ENCODE results near the gene C1GALT1. TPM values are rescaled to one million over a fixed set of nuclear protein-coding genes. Genes with fewer than 3 reads are reported as not detected.
"Not testable (repeated sequence)": the region's sequence is repeated elsewhere in the genome, so short reads cannot be mapped to it uniquely, and the experiment has no call there.

Gene C1GALT1
- total RNA-seq (2012; rRNA removed), result 71.6 and 93.3 TPM in 2 replicates

DNA sequence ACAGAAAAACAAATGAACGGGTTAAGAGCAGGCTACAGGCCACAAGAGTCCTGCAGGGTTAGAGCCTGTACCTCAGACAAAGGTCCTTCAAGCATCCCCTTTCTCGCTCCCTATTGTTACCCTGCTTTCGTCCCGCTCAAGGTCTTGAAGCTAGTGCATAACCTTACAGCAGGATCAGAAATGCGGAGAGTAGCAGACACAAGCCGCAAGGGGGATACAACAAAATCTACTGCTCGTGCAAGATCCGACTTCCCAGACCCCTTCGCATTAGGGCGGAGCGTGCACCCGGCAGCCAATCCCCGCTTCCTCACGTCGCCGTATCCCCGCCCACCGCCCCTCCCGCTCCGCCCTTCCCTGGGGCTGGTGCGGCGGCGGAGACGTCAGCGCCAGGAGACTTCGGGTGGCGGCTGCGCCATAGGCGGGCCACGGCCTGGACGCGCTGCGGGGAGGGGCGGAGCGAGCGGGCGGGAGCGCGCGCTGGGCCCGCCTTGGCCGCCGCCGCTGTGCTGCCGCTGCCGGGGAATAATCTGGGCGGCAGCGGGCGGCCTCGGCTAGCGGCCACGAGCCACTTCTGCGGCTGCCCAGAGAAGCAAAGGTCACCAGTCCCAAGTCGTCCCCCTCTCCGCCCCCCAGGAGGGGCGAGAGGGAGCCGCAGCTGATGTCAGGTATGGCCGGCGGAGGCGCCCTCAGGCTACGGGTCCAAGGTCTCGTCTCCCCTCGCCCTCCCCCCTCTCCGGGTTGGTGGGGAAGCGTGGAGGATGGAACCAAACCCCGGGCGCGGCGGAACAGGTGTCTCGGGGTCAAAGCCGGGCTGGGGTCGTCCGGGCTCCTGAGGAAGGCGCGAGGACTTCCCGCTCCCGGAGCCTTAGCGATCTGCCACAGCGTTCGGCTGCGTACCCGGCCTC is at the start of gene C1GALT1:
TSS of gene C1GALT1 (plus strand) at position 389 of the 905 bp plus-strand sequence. CDS start 51,776 bp downstream, outside the sequence.
- Histone ChIP-seq H3K27me3 (ENCODE audit: control insufficient read depth, insufficient read depth, low read length) (no peaks in the 10 kb centered on the region), H3K4me1 (ENCODE audit: control insufficient read depth, insufficient read depth, low read length) (peaks cover 44% of the 10 kb centered on the region), H3K36me3 (ENCODE audit: insufficient read depth, low read length) (peaks cover 18% of the 10 kb centered on the region), H3K4me2 (ENCODE audit: low read length) (peak within 1 kb of the TSS; percentile 87), H3K9me3 (replicated peaks; ENCODE audit: low read length) (no peaks in the 10 kb centered on the region), H3K9ac (ENCODE audit: low read depth, low read length) (peak within 1 kb of the TSS; percentile 95), H3K4me3 (ENCODE audit: low read length) (peak within 1 kb of the TSS; percentile 93)

DNA sequence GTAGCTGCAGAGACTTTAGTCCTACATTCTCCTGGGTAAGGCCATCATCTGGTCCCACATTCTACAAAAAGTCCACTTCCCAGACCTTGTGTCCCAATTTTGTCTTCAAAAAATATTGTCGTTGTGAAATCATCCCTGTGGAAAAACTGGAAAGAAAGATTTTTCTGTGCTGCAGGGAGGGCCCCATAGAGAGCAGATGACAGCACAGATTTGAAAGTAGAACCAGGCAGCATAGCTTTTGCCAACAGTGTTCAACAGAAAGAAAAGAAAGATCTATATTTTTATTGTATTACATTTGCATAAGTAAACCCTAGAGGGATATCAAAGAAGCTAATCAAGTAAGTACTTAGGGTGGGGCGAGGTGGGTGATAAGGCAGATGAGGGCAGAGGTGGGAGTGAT is 48.3 kb upstream of the C1GALT1 start:
- Histone ChIP-seq H3K9ac (ENCODE audit: low read depth, low read length) (no peak overlapping the region), H3K4me2 (ENCODE audit: low read length) (no peak overlapping the region), H3K4me3 (ENCODE audit: low read length) (no peak overlapping the region), H3K36me3 (ENCODE audit: insufficient read depth, low read length) (no peaks in the 10 kb centered on the region), H3K27me3 (ENCODE audit: control insufficient read depth, insufficient read depth, low read length) (no peaks in the 10 kb centered on the region), H3K4me1 (ENCODE audit: control insufficient read depth, insufficient read depth, low read length) (no peaks in the 10 kb centered on the region), H3K9me3 (replicated peaks; ENCODE audit: low read length) (no peaks in the 10 kb centered on the region)

DNA sequence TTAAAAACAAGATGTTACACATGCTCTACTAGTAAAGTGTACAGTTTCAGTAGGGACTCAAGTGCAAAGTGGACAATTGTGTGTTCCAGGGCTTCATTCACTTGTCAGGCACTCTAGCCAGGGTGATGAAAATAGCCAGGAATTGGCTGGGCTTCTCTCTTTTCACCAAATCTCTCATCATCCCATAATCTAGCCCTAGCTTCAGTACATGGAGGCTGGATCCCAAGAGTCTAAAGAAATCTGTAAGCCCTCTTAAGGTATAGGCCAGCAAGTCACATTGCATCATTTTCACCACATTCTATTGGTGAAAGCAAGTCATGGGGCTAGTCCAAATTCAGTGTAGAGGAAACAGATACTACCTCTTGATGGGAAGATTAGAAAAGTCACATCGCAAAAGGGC is 47.3 kb upstream of the C1GALT1 start:
- no peaks in the 10 kb centered on the region for H3K36me3 ChIP-seq (ENCODE audit: insufficient read depth, low read length)
- H3K4me2 ChIP-seq (ENCODE audit: low read length), result no peak overlapping the region
- no peaks in the 10 kb centered on the region for H3K27me3 ChIP-seq (ENCODE audit: control insufficient read depth, insufficient read depth, low read length)
- H3K4me1 ChIP-seq (ENCODE audit: control insufficient read depth, insufficient read depth, low read length), result no peaks in the 10 kb centered on the region
- H3K4me3 ChIP-seq (ENCODE audit: low read length), result no peak overlapping the region
- no peak overlapping the region for H3K9ac ChIP-seq (ENCODE audit: low read depth, low read length)
- no peaks in the 10 kb centered on the region for H3K9me3 ChIP-seq (replicated peaks; ENCODE audit: low read length)

DNA sequence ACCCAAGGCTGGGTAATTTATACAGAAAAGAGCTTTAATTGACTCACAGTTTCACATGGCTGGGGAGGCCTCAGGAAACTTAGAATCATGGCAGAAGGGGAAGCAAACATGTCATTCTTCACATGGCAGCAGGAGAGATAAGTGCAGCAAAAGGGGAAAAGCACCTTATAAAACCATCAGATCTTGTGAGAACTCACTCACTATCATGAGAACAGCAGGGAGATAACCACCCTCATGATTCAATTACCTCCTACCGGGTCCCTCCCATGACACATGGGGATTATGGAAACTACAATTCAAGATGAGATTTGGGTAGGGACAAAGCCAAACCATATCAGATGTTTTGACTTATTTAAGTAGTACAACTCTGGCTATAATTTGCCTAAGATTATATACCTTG is 46.4 kb upstream of the C1GALT1 start:
- H3K9me3 ChIP-seq (replicated peaks; ENCODE audit: low read length); H3K9ac ChIP-seq (ENCODE audit: low read depth, low read length); H3K27me3 ChIP-seq (ENCODE audit: control insufficient read depth, insufficient read depth, low read length); H3K4me3 ChIP-seq (ENCODE audit: low read length); H3K4me2 ChIP-seq (ENCODE audit: low read length); H3K36me3 ChIP-seq (ENCODE audit: insufficient read depth, low read length); H3K4me1 ChIP-seq (ENCODE audit: control insufficient read depth, insufficient read depth, low read length): not testable (repeated sequence)

DNA sequence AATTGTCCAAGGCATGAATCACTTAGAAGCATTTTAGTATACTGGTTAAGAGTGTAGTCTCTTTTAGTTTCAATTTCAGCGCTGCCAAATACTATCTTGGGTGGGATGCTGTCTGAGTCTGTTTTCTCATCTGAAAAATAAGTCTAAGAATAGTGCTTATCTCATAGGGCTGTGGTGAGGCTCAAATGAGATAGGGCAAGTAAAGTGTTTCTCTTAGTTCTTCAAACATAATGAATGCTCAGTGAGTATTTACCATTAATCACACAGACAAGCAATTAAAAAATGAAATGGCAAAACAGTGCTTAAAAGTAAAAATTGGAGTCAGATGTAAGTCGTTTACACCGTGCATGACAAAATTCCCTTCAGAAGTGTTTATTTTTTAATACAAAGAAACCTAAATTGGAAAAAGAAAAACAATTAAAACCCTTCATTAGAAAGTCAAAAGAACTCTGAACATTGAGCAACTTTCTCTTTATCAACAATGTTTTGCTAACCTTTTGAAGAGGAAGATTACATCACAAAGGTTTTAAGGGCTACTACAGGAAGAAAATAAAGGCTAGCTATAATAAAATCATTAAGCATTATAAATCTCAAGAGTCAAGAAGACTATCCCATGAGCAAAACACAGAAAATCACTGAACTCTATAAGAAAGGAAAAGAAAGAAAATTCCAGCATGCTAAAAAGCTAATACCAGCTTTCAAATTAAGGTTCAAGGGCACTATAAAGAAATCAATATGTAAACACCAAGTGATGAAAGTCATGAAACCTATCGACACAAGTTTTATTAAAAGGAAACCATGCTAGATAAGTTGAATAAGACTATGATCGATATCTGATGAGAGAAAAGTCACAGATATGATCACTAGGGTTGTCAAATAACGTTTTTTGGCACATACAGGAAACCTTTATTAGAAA is 45.6 kb upstream of the C1GALT1 start:
- Histone ChIP-seq H3K4me3 (ENCODE audit: low read length) (no peak overlapping the region), H3K4me2 (ENCODE audit: low read length) (no peak overlapping the region), H3K9ac (ENCODE audit: low read depth, low read length) (no peak overlapping the region), H3K4me1 (ENCODE audit: control insufficient read depth, insufficient read depth, low read length) (no peaks in the 10 kb centered on the region), H3K36me3 (ENCODE audit: insufficient read depth, low read length) (no peaks in the 10 kb centered on the region), H3K27me3 (ENCODE audit: control insufficient read depth, insufficient read depth, low read length) (no peaks in the 10 kb centered on the region), H3K9me3 (replicated peaks; ENCODE audit: low read length) (no peaks in the 10 kb centered on the region)

DNA sequence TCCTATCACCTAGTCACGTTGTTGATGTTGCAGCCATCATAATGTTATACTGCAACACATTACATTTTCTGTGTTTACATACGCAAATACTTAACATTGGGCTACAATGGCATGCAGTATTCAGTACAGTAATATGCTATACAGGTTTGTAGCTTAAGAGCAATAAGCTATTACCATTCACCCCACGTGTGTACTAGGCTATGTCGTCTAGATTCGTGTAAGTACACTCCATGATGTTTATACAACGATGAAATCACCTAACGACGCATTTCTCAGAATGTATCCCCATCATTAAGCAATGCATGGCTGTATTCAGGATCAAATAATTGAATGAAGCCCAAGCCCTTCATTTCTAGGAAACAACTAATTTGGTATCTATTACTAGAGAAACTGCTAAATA is 43.4 kb upstream of the C1GALT1 start:
- H3K36me3 ChIP-seq (ENCODE audit: insufficient read depth, low read length), result no peaks in the 10 kb centered on the region
- H3K4me1 ChIP-seq (ENCODE audit: control insufficient read depth, insufficient read depth, low read length), result no peaks in the 10 kb centered on the region
- H3K4me2 ChIP-seq (ENCODE audit: low read length), result no peak overlapping the region
- H3K9ac ChIP-seq (ENCODE audit: low read depth, low read length), result no peak overlapping the region
- H3K27me3 ChIP-seq (ENCODE audit: control insufficient read depth, insufficient read depth, low read length), result no peaks in the 10 kb centered on the region
- H3K9me3 ChIP-seq (replicated peaks; ENCODE audit: low read length), result no peaks in the 10 kb centered on the region
- no peak overlapping the region for H3K4me3 ChIP-seq (ENCODE audit: low read length)

DNA sequence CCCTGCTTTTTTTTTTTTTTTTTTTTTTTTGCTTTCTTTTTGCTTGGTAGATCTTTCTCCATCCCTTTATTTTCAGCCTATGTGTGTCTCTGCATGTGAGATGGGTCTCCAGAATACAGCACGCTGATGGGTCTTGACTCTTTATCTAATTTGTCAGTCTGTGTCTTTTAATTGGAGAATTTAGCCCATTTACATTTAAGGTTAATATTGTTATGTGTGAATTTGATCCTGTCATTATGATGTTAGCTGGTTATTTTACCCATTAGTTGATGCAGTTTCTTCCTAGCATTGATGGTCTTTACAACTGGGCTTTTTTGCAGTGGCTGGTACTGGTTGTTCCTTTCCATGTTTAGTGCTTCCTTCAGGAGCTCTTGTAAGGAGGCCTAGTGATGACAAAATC is 38.9 kb upstream of the C1GALT1 start:
- not testable (repeated sequence) for H3K4me3 ChIP-seq (ENCODE audit: low read length); H3K36me3 ChIP-seq (ENCODE audit: insufficient read depth, low read length); H3K9ac ChIP-seq (ENCODE audit: low read depth, low read length); H3K27me3 ChIP-seq (ENCODE audit: control insufficient read depth, insufficient read depth, low read length); H3K9me3 ChIP-seq (replicated peaks; ENCODE audit: low read length); H3K4me2 ChIP-seq (ENCODE audit: low read length); H3K4me1 ChIP-seq (ENCODE audit: control insufficient read depth, insufficient read depth, low read length)

DNA sequence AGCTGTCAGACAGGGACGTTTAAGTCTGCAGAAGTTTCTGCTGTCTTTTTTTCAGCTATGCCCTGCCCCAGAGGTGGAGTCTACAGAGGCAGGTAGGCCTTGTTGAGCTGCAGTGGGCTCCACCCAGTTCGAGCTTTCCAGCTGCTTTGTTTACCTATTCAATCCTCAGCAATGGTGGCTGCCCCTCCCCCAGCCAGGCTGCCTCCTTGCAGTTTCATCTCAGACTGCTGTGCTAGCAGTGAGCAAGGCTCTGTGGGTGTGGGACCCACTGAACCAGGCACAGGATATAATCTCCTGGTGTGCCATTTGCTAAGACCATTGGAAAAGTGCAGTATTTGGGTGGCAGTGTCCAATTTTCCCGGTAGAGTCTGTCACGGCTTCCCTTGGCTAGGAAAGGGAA is 37.2 kb upstream of the C1GALT1 start:
- H3K4me2 ChIP-seq (ENCODE audit: low read length); H3K4me3 ChIP-seq (ENCODE audit: low read length); H3K27me3 ChIP-seq (ENCODE audit: control insufficient read depth, insufficient read depth, low read length); H3K36me3 ChIP-seq (ENCODE audit: insufficient read depth, low read length); H3K4me1 ChIP-seq (ENCODE audit: control insufficient read depth, insufficient read depth, low read length); H3K9me3 ChIP-seq (replicated peaks; ENCODE audit: low read length); H3K9ac ChIP-seq (ENCODE audit: low read depth, low read length): not testable (repeated sequence)

DNA sequence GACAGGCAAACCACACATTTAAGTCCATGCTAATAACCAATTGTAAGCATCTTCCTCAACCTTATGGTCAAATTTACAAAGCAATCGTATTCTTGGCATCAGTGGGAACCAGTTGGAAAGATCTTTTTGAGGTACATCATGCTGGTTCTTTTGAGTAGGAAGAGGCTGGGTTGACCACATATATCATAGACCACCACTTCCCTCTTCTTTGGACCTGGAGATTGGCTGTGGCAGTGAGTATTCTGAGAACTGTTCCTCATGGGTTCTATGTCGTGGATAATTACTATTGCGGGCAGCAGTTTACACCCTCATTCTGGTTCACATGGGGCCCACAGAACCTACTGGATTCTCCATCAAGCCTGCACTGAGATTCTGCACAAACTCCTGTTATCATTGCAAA is 35.5 kb upstream of the C1GALT1 start:
- H3K4me3 ChIP-seq (ENCODE audit: low read length), result no peak overlapping the region
- no peak overlapping the region for H3K4me2 ChIP-seq (ENCODE audit: low read length)
- no peaks in the 10 kb centered on the region for H3K4me1 ChIP-seq (ENCODE audit: control insufficient read depth, insufficient read depth, low read length)
- H3K36me3 ChIP-seq (ENCODE audit: insufficient read depth, low read length), result no peaks in the 10 kb centered on the region
- H3K9me3 ChIP-seq (replicated peaks; ENCODE audit: low read length), result no peaks in the 10 kb centered on the region
- no peaks in the 10 kb centered on the region for H3K27me3 ChIP-seq (ENCODE audit: control insufficient read depth, insufficient read depth, low read length)
- no peak overlapping the region for H3K9ac ChIP-seq (ENCODE audit: low read depth, low read length)

DNA sequence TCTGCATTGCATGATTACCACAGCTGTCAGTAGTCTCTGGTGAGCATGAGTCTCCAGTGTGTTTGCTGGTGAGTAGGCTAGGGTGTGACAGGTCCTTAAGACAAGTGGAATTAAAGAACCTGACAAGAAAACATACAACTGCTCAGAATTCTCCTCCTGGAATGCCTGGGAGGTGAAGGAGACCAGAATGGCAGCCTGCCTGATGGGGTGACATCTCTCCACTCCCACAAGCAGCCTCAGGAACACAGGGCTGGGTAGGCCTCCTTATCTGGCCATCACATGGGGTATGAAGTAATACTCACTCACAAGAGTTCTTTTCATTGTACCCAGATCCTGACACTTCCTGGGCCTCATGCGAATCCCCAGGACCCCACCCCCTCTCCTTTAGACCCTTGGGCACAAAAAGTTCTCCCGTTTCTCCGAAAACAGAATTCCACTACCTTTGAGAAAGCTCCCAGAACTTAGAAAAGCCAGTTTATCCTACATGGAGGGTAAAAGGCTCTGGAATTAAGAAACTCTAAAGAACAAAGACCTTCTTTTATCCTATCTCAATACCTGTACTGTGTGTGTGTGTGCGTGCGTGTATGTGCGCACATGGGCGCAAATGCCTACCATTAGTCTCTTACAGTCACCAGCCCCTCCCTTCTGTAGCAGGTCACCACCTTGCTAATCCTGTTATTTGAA is 33.4 kb upstream of the C1GALT1 start:
- H3K9ac ChIP-seq (ENCODE audit: low read depth, low read length), result no peak overlapping the region
- H3K36me3 ChIP-seq (ENCODE audit: insufficient read depth, low read length), result no peaks in the 10 kb centered on the region
- H3K27me3 ChIP-seq (ENCODE audit: control insufficient read depth, insufficient read depth, low read length), result no peaks in the 10 kb centered on the region
- H3K4me3 ChIP-seq (ENCODE audit: low read length), result no peak overlapping the region
- no peaks in the 10 kb centered on the region for H3K4me1 ChIP-seq (ENCODE audit: control insufficient read depth, insufficient read depth, low read length)
- H3K9me3 ChIP-seq (replicated peaks; ENCODE audit: low read length), result no peaks in the 10 kb centered on the region
- no peak overlapping the region for H3K4me2 ChIP-seq (ENCODE audit: low read length)

DNA sequence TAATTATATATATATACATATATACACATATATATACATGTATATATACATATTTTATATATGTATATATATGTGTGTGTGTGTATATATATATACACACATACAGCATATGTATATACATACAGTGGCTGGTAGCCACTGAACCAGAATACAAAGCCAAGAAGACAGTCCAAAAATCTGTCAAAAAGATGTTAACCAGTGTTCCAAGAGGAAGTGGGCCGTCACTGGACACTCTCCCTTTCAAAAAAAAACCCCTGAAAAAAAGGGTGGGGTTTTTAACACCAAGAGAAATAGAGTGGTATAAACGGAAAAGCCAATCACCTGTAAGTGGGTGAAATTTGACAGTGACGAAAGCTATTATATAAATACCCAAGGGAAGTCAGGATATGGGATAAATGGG is 31.1 kb upstream of the C1GALT1 start:
- no peak overlapping the region for H3K4me3 ChIP-seq (ENCODE audit: low read length)
- H3K4me1 ChIP-seq (ENCODE audit: control insufficient read depth, insufficient read depth, low read length), result peaks cover 5% of the 10 kb centered on the region
- no peaks in the 10 kb centered on the region for H3K27me3 ChIP-seq (ENCODE audit: control insufficient read depth, insufficient read depth, low read length)
- no peaks in the 10 kb centered on the region for H3K36me3 ChIP-seq (ENCODE audit: insufficient read depth, low read length)
- H3K9ac ChIP-seq (ENCODE audit: low read depth, low read length), result no peak overlapping the region
- H3K4me2 ChIP-seq (ENCODE audit: low read length), result no peak overlapping the region
- H3K9me3 ChIP-seq (replicated peaks; ENCODE audit: low read length), result no peaks in the 10 kb centered on the region

Data from skeletal muscle satellite cell (primary cell).